GM23248 (cell line): ENCODE data around the gene PPFIA4. TPM values are rescaled to one million over a fixed set of nuclear protein-coding genes. Genes with fewer than 3 reads are reported as not detected.

Experiments used
- DNase-seq: peaks from one replicate; pipeline ENCODE4 v3.0.0-alpha.2; 2015
- H2AFZ ChIP-seq: fragments of 200-600 bp; sonication (generic); 2 replicates; pipeline ENCODE4 v1.6.1; 2016; ENCODE audit warnings: antibody characterized with exemption
- H3F3A ChIP-seq: fragments of 200-600 bp; sonication (generic); 2 replicates; pipeline ENCODE4 v1.6.1; 2016; ENCODE audit warnings: mild to moderate bottlenecking, antibody characterized with exemption, mixed run types; ENCODE audit not compliant: insufficient read depth
- H3K27ac ChIP-seq: fragments of 200-600 bp; sonication (generic); 2 replicates; pipeline ENCODE4 v1.5.1; 2016; ENCODE audit warnings: mild to moderate bottlenecking
- H3K27me3 ChIP-seq: fragments of 200-600 bp; sonication (generic); replicated peaks from 2 replicates; pipeline ENCODE4 v1.6.1; 2016; ENCODE audit warnings: mild to moderate bottlenecking; ENCODE audit not compliant: insufficient read depth
- H3K36me3 ChIP-seq: fragments of 200-600 bp; sonication (generic); 2 replicates; pipeline ENCODE4 v1.6.1; 2016; ENCODE audit warnings: low read depth, mild to moderate bottlenecking
- H3K4me1 ChIP-seq: fragments of 200-600 bp; sonication (generic); 2 replicates; pipeline ENCODE4 v1.6.1; 2016; ENCODE audit warnings: mild to moderate bottlenecking; ENCODE audit not compliant: insufficient read depth
- H3K4me2 ChIP-seq: fragments of 200-600 bp; sonication (generic); one replicate; pipeline ENCODE4 v1.6.1; 2016; ENCODE audit warnings: mild to moderate bottlenecking; ENCODE audit not compliant: unreplicated experiment
- H3K4me3 ChIP-seq: fragments of 200-600 bp; sonication (generic); 2 replicates; pipeline ENCODE4 v1.5.1; 2016; ENCODE audit warnings: mild to moderate bottlenecking
- H3K79me2 ChIP-seq: fragments of 200-600 bp; sonication (generic); 2 replicates; pipeline ENCODE4 v1.6.1; 2016; ENCODE audit warnings: mild to moderate bottlenecking; ENCODE audit not compliant: insufficient read depth
- H3K9ac ChIP-seq: fragments of 200-600 bp; sonication (generic); 2 replicates; pipeline ENCODE4 v1.6.1; 2016; ENCODE audit warnings: mild to moderate bottlenecking
- H3K9me2 ChIP-seq: fragments of 200-600 bp; sonication (generic); 2 replicates; pipeline ENCODE4 v1.6.1; 2016; ENCODE audit warnings: mixed run types, mild to moderate bottlenecking, moderate library complexity; ENCODE audit not compliant: insufficient read depth
- H3K9me3 ChIP-seq: fragments of 200-600 bp; sonication (generic); one replicate; pipeline ENCODE4 v1.6.1; 2017; ENCODE audit warnings: low read depth
- H4K20me1 ChIP-seq: fragments of 200-600 bp; sonication (generic); 2 replicates; pipeline ENCODE4 v1.6.0; 2016; ENCODE audit not compliant: insufficient read depth
- EZH2 ChIP-seq: fragments of 200-600 bp; sonication (generic); IDR thresholded peaks from 2 replicates; pipeline ENCODE4 v1.6.1; 2018; ENCODE audit warnings: antibody characterized with exemption, mild to moderate bottlenecking; ENCODE audit not compliant: insufficient read depth, poor library complexity, severe bottlenecking
- EZH2phosphoT487 ChIP-seq: fragments of 200-600 bp; sonication (generic); IDR thresholded peaks from 2 replicates; pipeline ENCODE4 v1.6.1; 2018; ENCODE audit warnings: antibody characterized with exemption, moderate library complexity, mild to moderate bottlenecking, low read depth; ENCODE audit not compliant: insufficient read depth
- WGBS, 2 experiments: methylation state at CpG; one replicate each; pipeline ENCODE4 v1.1.6; 2015 to 2017; ENCODE audit warnings: low lambda C conversion rate in 2 of 2, low coverage in 1 of 2; ENCODE audit errors: missing lambda C conversion rate in 2 of 2; 5-methylcytosine and 5-hydroxymethylcytosine counted together
- in situ Hi-C: fragments of 300-500 bp; cut with MboI; formaldehyde crosslinking; loops from 2 replicates; pipeline ENCODE4 v1.15.0; 2020
- polyA plus RNA-seq: library from polyadenylated mRNA; unstranded; fragments of >200 nt; fragmentation: Nextera tagmentation; extraction: Ambion mirVana; gene quantifications from 2 replicates; pipeline ENCODE4 v1.2.1, GENCODE V29; 2016
- total RNA-seq: library from RNA; depleted of rRNA; stranded (reverse); fragments of >200 nt; shearing (Covaris generic); gene quantifications from 2 replicates; pipeline ENCODE4 v1.2.3, GENCODE V29; 2014

The PPFIA4 gene
- total and polyA plus RNA-seq, 2 experiments from 2014 or later = 4.9 to 13.6 TPM

GRCh38 chr1:203124546-203125317, 98.4 kb downstream of the PPFIA4 start:
- in situ Hi-C loops = no loop called here
- peaks cover 13% of the 10 kb centered on the region; the same call in 1 of the 2 replicates for H3K27me3 ChIP-seq
- H3K9me3 ChIP-seq = no peaks in the 10 kb centered on the region
- H3K36me3 ChIP-seq = no peaks in the 10 kb centered on the region
- no peak overlapping the region for H3K4me3 ChIP-seq
- no peak overlapping the region for H3K9ac ChIP-seq
- no peak overlapping the region for H3K27ac ChIP-seq
- no peaks in the 10 kb centered on the region for H3K79me2 ChIP-seq
- 57% methylated on average over 5 of the region's 5 CpGs for WGBS, 2 experiments
- H3K4me2 ChIP-seq = no peak overlapping the region
- peaks cover 16% of the 10 kb centered on the region for H3K4me1 ChIP-seq
- H3F3A ChIP-seq = peaks cover 7% of the 10 kb centered on the region; the same call in 1 of the 2 replicates
- DNase-seq = peak; percentile 40
- TF ChIP-seq EZH2phosphoT487 (no peak), EZH2 (no peak)
- no peaks in the 10 kb centered on the region for H3K9me2 ChIP-seq
- no peak overlapping the region for H2AFZ ChIP-seq
- no peaks in the 10 kb centered on the region for H4K20me1 ChIP-seq

GRCh38 chr1:203126151-203126865, 100.0 kb downstream of the PPFIA4 start:
- no peak for TF ChIP-seq EZH2
- no peak for TF ChIP-seq EZH2phosphoT487

GRCh38 chr1:203126866-203127665, 100.8 kb downstream of the PPFIA4 start:
- DNase-seq = peak; percentile 58
- peaks cover 7% of the 10 kb centered on the region; the same call in 1 of the 2 replicates for H3F3A ChIP-seq

More at GRCh38 chr1:203126151-203126865, 100.0 kb downstream of the PPFIA4 start:
- Histone ChIP-seq H3K4me1 (peaks cover 16% of the 10 kb centered on the region), H4K20me1 (no peaks in the 10 kb centered on the region), H3F3A (peaks cover 7% of the 10 kb centered on the region; the same call in 1 of the 2 replicates), H2AFZ (peak overlapping the region; percentile 86), H3K27ac (no peak overlapping the region), H3K79me2 (no peaks in the 10 kb centered on the region), H3K9me3 (no peaks in the 10 kb centered on the region), H3K4me2 (peak overlapping the region; percentile 88), H3K9ac (no peak overlapping the region), H3K27me3 (peaks cover 7% of the 10 kb centered on the region; the same call in 1 of the 2 replicates), H3K9me2 (no peaks in the 10 kb centered on the region), H3K4me3 (no peak overlapping the region; the same call in 1 of the 2 replicates), H3K36me3 (no peaks in the 10 kb centered on the region)
- in situ Hi-C loops = no loop called here
- peak; percentile 48 for DNase-seq
- 22 to 26% methylated on average over 8 of the region's 8 CpGs for WGBS, 2 experiments

More at GRCh38 chr1:203126866-203127665, 100.8 kb downstream of the PPFIA4 start:
- peaks cover 7% of the 10 kb centered on the region; the same call in 1 of the 2 replicates for H3K27me3 ChIP-seq
- no peaks in the 10 kb centered on the region for H3K79me2 ChIP-seq
- no peaks in the 10 kb centered on the region for H4K20me1 ChIP-seq
- peak overlapping the region; percentile 19; the same call in 1 of the 2 replicates for H3K9ac ChIP-seq
- H3K4me1 ChIP-seq = peaks cover 16% of the 10 kb centered on the region
- H3K9me3 ChIP-seq = no peaks in the 10 kb centered on the region
- H3K36me3 ChIP-seq = no peaks in the 10 kb centered on the region
- peak overlapping the region; percentile 86 for H2AFZ ChIP-seq
- H3K9me2 ChIP-seq = no peaks in the 10 kb centered on the region
- peak overlapping the region; percentile 88 for H3K4me2 ChIP-seq
- no peak overlapping the region for H3K27ac ChIP-seq
- in situ Hi-C loops = no loop called here
- 18 to 21% methylated on average over 11 to 12 of the region's 12 CpGs for WGBS, 2 experiments
- peak overlapping the region; percentile 72 for H3K4me3 ChIP-seq
- TF ChIP-seq EZH2phosphoT487 (no peak), EZH2 (no peak)
